DOHH2 (cell line): ENCODE results near the gene FBXO31.

Source experiments
- EZH2phosphoT487 ChIP-seq: fragments of 200-600 bp; sonication (generic); IDR thresholded peaks from 2 replicates; pipeline ENCODE4 v1.6.1; 2017; ENCODE audit warnings: borderline replicate concordance, mild to moderate bottlenecking, antibody characterized with exemption, low read length, moderate library complexity, mixed read lengths
- TF ChIP-seq, protein P1 (sequence below): fragments of 200-600 bp; sonication (generic); IDR thresholded peaks from one replicate; pipeline ENCODE4 v1.5.1; 2014; ENCODE audit warnings: antibody characterized with exemption, mild to moderate bottlenecking, low read depth, low read length; ENCODE audit not compliant: poor library complexity, severe bottlenecking

DNA sequence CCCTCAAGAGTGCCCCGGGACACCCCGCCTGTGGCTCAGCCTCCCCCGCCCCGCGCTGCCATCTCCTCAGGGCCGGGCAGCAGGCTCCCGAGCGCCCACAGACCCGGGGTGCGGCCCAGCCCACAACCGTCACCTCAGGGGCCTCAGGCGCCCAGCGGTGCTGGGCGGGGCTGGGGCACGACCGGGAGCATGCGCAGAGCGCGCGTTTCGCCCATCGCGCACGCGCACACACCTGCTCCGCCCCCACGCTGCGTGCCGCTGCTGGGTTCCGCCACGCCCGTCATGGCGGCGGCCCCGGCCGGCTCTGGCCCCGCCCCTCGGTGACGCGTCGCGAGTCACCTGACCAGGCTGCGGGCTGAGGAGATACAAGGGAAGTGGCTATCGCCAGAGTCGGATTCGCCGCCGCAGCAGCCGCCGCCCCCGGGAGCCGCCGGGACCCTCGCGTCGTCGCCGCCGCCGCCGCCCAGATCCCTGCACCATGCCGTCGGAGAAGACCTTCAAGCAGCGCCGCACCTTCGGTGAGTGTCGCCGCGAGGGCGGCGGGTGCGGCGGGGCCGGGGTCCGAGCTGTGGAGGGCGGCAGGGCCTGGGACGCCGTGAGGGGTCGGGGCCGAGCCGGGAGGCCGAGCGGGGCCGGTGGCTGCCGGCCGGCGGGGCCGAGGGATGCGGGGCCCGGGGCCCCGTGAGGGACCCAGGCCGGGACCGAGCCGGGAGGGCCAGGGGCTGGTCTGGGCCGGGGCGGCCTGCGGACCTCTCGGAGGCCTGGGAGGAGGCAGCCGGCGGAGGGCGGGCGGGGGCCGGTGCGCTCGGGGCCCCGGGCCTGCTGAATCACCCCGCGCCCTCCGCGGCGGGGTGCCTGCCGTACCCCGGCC, 8.6 kb upstream of the FBXO31 start, which contains the start of gene MAP1LC3B:
- TF ChIP-seq, protein P1, sequence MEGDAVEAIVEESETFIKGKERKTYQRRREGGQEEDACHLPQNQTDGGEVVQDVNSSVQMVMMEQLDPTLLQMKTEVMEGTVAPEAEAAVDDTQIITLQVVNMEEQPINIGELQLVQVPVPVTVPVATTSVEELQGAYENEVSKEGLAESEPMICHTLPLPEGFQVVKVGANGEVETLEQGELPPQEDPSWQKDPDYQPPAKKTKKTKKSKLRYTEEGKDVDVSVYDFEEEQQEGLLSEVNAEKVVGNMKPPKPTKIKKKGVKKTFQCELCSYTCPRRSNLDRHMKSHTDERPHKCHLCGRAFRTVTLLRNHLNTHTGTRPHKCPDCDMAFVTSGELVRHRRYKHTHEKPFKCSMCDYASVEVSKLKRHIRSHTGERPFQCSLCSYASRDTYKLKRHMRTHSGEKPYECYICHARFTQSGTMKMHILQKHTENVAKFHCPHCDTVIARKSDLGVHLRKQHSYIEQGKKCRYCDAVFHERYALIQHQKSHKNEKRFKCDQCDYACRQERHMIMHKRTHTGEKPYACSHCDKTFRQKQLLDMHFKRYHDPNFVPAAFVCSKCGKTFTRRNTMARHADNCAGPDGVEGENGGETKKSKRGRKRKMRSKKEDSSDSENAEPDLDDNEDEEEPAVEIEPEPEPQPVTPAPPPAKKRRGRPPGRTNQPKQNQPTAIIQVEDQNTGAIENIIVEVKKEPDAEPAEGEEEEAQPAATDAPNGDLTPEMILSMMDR, result no peak
- TF ChIP-seq EZH2phosphoT487, result no peak
